Inferior parietal cortex (tissue), 1 donor: ENCODE measurements around the gene KIR2DL3.
"Not testable (repeated sequence)": the region's sequence is repeated elsewhere in the genome, so short reads cannot be mapped to it uniquely, and the experiment has no call there.

Source experiments
- DNase-seq: peaks from one replicate; pipeline ENCODE4 v3.0.0-alpha.2; 2016; ENCODE audit errors: extremely low spot score

The KIR2DL3 gene

DNA sequence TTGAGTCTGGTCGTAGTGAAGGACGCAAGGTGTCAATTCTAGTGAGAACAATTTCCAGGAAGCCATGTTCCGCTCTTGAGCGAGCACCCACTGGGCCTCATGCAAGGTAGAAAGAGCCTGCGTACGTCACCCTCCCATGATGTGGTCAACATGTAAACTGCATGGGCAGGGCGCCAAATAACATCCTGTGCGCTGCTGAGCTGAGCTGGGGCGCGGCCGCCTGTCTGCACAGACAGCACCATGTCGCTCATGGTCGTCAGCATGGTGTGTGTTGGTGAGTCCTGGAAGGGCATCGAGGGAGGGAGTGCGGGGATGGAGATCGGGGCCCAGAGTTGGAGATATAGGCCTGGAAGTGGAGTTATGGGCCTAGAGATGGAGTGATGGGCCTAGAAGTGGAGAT lies at the start of gene KIR2DL3:
KIR2DL3 (plus strand) TSS at position 208 of the 400 bp plus-strand sequence; CDS start at position 241, 33 bp downstream.
- DNase-seq = not testable (repeated sequence)

DNA sequence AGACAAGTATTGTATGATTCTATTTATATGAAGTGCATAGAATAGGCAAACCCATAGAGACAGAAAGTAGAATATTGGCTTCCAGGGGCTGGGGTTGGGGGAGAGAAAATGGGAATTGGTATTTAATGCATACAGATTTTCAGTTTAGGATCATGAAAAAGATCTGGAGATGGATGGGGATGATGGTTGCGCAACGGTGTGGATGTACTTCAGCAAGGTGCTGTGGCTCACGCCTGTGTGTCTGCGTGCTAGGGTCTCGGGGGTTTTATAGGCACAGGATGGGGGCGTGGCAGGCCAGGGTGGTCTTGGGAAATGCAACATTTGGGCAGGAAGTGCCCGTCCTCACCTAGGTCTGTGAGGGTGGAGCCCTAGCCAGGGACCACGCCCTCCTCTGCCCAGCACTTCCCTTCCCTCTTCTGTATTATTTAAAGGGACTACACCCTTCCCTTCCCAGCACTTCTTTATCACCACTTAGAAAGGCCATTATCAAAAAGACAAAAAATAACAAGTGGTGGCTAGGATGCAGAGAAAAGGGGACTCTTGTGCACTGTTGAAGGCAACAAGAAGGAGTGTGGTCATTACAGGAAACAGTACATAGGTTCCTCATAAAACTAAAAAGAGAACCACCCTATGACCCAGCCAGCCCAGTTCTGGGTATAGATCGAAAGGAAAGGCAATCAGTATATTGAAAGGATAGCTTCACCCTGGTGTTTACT lies 46.6 kb upstream of the KIR2DL3 start:
- DNase-seq = no peak

DNA sequence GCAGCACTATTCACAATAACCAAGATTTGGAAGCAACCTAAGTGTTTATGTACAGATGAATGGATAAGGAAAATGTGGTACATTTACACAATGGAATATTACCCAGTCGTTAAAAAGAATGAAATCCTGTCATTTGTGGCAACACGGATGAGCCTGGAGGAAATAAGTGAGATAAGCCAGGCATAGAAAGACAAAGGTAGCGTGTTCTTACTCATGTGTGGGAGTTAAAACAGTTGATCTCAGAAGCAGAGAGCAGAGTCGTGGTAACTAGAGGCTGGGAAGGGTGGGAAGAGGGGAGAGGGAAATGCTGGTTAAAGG lies 46.1 kb upstream of the KIR2DL3 start:
- DNase-seq = no peak

DNA sequence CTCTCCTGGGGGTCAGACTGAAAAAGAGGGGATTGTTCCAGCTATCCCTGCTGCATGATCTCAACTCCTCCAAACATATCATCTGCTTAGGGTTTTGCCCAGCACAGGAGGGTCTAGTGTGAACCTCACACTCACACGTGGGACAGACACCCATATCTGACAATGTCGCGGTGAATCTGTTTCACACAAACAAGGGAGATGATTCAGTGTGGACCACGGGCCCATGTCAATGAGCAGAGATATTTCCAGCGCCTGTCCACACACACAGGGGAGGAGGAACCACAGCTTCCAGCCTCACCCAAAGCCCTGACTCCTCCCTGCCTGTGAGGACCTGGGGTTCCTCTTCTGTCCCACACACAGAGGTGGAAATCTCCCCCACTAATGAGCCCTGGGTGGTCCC lies 43.7 kb upstream of the KIR2DL3 start:
- no peak for DNase-seq

DNA sequence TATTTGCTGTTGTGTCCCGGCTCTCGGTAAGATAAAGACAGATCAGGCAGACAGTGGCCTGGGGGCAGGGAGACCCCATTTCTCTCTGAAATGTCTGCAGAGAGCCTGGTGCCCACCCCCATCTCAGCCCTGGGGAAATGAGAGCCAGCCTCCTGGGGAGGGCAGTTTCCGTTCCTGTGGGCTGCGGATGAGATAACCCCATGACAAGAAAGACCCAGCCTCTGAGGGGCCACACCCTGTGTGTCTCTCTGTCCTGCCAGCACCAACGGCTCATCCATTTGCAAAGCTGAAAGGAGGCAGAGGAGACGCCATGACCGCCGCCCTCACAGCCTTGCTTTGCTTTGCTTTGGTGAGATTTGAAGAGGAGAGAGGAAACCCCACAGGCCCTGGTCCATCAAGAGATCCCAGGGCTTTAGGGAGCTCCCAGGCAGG lies 42.2 kb upstream of the KIR2DL3 start:
- no peak for DNase-seq

DNA sequence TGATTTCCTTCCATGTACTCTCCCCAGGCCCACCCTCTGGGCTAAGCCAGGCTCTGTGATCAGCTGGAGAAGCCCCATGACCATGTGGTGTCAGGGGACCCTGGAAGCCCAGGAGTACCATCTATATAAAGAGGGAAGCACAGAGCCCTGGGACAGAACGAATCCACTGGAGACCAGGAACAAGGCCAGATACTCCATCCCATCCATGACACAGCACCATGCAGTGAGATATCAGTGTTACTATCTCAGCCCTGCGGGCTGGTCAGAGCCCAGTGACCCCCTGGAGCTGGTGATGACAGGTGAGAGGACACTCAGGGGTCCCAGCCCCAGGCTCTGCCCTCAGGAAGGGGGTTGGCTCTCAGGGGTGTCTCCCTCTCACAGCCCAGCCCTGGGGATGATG lies 41.5 kb upstream of the KIR2DL3 start:
- DNase-seq = no peak

DNA sequence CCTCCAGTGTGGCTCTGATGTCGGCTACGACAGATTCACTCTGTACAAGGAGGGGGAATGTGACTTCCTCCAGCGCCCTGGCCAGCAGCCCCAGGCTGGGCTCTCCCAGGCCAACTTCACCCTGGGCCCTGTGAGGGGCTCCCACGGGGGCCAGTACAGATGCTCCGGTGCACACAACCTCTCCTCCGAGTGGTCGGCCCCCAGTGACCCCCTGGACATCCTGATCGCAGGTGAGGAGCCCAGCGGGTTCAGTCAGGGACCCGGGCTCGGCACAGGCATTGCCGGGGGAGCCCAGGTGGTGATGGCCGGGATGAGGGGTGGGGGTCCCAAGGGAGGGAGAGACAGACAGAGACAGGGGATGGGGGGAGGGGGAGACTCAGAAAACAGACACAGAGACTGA lies 40.6 kb upstream of the KIR2DL3 start:
- not testable (repeated sequence) for DNase-seq

DNA sequence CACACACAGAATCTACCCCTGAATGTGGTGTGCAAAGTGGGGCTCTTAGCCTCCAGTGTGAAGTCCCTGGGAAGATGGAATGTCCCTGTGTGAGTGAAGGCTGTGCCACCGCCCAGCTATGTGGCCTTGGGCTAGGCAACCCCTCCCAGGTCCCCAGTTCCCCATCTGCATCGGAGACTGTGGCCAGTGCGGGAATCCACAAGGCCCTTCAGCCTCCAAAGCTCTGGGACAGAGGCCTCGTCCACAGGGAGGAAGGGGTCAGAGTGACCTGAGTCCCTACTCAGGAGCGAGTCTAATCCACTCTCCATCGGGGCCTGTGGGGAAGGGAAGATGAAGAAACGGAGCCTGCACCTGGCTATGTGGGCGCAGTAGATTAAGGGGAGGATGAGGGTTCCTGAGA lies 33.4 kb upstream of the KIR2DL3 start:
- no peak for DNase-seq

DNA sequence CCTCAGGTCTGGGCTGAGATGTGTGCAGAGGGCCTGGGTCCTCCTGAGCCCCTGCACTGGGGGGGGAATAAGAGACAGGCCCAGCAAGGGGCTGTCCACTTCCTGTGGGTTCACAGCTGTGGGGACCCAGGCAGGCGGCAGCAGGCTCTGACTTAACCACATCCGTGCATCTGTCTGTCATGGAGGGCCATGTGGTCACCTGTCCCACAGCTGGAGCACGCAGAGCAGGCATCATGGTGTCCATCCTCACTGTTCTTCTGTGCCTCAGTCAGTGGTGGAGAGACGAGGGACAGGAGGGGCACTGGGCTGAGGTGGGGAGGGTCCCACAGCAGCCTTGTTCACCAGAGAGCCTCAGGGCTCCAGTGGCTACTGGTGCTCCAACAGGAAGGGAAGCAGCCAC lies 30.4 kb upstream of the KIR2DL3 start:
- DNase-seq = no peak

DNA sequence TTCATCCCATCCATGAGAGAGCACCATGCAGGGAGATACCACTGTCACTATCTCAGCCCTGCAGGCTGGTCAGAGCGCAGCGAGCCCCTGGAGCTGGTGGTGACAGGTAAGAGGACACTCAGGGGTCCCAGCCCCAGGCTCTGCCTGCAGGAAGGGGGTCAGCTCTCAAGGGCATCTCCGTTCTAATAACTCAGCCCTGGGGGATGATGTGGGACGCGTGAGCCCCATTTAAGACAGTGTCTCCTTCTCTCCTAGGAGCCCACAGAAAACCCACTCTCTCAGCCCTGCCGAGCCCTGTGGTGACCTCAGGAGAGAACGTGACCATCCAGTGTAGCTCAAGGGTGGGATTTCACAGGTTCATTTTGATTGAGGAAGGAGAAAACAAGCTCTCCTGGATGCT lies 29.5 kb upstream of the KIR2DL3 start:
- no peak for DNase-seq

DNA sequence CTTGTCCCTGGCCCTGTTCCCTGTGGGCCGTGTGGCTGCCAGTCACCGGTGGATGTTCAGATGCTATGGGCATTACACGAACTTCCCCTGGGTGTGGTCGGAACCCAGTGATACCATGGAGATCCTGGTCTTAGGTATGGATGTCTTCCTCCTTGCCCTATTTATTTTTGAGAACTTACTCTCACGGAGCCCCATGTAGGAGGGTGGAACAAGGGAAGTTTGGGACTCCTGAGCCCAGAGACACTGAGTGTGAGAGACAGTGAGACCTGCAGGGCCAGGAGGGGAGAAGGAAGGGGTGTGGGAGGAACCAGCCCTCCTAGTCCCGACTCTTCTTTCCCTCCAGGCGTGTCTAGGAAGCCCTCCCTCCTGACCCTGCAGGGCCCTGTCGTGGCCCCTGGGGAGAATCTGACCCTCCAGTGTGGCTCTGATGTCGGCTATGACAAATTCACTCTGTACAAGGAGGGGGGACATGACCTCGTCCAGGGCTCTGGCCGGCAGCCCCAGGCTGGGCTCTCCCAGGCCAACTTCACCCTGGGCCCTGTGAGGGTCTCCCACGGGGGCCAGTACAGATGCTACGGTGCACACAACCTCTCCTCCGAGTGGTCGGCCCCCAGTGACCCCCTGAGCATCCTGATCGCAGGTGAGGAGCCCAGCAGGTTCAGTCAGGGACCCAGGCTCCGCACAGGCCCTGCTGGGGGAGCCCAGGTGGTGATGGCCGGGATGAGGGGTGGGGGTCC lies 28.9 kb upstream of the KIR2DL3 start:
- no peak for DNase-seq

DNA sequence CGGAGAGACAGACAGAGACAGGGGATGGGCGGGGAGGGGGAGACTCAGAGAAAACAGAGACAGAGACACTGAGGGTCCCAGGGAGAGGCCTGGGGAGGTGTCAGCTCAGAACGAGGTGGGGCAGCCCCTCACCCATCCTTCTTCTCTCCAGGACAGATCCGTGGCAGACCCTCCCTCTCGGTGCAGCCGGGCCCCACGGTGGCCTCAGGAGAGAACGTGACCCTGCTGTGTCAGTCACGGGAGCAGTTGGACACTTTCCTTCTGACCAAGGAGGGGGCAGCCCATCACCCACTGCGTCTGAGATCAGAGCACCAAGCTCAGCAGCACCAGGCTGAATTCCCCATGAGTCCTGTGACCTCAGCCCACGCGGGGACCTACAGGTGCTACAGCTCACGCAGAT lies 28.4 kb upstream of the KIR2DL3 start:
- not testable (repeated sequence) for DNase-seq

DNA sequence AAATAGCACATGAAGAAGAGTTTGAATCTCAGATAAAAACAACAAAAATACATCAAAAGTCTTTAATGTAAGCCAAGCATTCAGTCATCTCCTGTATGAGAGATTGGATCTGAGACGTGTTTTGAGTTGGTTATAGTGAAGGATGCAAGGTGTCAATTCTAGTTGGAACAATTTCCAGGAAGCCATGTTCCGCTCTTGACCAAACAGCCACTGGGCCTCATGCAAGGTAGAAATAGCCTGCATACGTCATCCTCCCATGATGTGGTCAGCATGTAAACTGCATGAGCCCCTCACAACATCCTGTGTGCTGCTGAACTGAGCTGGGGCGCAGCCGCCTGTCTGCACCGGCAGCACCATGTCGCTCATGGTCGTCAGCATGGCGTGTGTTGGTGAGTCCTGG lies 14.2 kb upstream of the KIR2DL3 start, which contains the start of gene KIR3DL3:
KIR3DL3 (plus strand) TSS at position 301 of the 400 bp plus-strand sequence; CDS start at position 356, 55 bp downstream.
- DNase-seq = no peak

DNA sequence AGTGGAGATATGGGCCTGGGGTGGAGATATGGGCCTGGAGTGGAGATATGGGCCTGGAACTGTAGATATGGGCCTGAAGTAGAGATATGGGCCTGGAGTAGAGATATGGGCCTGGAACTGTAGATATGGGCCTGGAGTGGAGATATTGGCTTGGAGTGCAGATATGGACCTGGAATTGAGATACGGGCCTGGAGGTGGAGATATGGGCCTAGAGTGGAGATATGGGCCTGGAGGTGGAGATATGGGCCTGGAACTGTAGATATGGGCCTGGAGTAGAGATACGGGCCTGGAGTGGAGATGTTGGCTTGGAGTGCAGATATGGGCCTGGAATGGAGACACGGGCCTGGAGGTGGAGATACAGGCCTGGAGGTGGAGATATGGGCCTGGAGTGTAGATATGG lies 13.7 kb upstream of the KIR2DL3 start:
- no peak for DNase-seq

DNA sequence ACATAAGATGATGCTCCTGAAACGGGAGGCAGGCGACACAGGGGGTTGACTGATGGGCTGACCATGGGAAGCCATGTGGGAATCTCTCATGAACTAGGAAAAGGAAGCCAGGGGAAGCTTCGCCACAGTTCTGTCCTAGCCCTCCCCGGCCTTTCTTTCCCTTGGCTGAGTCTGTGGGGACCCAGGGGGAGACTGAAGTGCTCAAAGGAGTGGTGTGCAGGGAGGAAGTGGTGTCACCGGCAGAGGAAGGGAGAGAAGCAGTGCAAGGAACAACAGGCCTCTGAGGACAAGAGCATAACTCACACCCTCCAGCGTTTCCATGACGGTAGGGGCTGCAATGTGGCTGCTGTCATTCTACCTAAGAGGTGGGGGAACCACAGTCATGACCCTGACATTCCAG lies 13.0 kb upstream of the KIR2DL3 start:
- DNase-seq = no peak

DNA sequence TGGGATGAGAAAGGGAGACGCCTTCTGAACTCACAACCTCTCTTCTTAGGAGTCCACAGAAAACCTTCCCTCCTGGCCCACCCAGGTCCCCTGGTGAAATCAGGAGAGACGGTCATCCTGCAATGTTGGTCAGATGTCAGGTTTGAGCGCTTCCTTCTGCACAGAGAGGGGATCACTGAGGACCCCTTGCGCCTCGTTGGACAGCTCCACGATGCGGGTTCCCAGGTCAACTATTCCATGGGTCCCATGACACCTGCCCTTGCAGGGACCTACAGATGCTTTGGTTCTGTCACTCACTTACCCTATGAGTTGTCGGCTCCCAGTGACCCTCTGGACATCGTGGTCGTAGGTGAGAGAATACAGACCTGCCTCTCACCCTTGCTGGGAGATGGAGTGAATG lies 10.8 kb upstream of the KIR2DL3 start:
- DNase-seq = no peak

DNA sequence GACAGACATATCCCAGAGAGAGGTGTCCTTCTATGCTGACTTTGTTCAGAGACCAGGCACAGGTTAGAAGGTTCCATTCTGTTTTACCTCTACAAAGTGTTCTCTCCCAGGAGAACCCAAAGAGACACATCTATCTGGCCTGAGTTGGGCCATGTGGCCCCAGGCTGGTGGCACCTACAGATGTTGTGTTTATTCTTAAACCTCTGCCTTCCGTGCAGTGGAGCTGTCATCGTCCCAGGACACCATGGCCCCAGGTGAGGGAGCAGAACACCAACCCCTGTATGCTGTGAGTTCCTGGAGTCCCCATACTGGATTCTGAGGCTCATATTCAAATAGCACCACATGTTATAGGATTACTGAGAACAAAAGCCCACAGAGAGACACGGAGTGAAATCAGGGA lies 10.1 kb upstream of the KIR2DL3 start:
- no peak for DNase-seq

DNA sequence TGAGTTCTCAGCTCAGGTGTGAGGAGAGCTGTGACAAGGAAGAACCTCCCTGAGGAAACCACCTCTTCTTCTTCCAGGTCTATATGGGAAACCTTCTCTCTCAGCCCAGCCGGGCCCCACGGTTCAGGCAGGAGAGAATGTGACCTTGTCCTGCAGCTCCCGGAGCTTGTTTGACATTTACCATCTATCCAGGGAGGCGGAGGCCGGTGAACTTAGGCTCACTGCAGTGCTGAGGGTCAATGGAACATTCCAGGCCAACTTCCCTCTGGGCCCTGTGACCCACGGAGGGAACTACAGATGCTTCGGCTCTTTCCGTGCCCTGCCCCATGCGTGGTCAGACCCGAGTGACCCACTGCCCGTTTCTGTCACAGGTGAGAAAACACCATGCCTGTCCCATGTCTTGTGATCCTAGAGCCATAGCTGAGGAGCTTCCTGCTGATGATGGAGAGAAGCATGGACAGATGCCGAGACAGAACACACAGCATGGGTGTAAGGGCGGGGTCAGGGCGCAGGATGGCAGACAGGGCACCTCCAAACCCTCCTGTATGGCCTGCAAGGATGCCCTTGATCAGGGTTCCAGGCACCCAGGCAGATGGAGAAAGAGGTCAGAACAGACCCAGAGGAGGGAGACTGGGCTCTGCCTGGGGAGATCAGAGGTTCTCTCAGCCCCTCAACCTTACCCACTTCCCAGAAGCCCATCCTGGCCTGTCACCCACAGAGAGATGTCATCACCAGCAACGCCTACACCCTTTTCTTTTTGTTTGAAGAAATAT lies 8.7 kb upstream of the KIR2DL3 start:
- no peak for DNase-seq

DNA sequence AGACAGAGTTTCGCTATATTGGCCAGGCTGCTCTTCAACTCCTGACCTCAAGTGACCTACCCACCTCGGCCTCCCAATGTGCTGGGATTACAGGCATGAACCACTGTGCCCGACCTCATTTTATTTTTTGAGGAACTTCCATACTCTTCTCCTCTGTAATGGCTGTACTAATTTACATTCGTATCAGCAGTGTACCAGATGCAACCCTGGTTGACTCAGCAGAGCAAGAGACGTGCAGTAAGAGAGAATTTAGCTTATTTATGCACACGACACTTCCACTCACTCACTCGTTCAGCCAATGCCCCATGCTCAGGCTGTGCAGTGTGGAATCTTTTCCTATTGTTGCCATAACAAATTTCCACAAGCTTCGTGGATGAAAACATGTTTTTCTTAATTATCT lies 7.1 kb upstream of the KIR2DL3 start:
- no peak for DNase-seq

DNA sequence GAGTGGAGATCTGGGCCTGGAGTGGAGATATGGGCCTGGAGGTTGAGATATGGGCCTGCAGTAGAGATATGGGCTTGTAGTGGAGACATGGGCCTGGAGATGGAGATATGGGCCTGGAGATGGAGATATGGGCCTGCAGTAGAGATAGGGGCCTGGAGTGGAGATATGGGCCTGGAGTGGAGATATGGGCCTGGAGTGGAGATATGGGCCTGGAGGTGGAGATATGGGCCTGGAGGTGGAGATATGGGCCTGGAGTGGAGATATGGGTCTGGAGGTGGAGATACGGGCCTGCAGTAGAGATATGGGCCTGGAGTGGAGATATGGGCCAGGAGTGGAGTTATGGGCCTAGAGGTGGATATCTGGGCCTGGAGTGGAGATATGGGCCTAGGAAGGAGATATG lies 402 bp downstream of the KIR2DL3 start:
- DNase-seq = no peak

DNA sequence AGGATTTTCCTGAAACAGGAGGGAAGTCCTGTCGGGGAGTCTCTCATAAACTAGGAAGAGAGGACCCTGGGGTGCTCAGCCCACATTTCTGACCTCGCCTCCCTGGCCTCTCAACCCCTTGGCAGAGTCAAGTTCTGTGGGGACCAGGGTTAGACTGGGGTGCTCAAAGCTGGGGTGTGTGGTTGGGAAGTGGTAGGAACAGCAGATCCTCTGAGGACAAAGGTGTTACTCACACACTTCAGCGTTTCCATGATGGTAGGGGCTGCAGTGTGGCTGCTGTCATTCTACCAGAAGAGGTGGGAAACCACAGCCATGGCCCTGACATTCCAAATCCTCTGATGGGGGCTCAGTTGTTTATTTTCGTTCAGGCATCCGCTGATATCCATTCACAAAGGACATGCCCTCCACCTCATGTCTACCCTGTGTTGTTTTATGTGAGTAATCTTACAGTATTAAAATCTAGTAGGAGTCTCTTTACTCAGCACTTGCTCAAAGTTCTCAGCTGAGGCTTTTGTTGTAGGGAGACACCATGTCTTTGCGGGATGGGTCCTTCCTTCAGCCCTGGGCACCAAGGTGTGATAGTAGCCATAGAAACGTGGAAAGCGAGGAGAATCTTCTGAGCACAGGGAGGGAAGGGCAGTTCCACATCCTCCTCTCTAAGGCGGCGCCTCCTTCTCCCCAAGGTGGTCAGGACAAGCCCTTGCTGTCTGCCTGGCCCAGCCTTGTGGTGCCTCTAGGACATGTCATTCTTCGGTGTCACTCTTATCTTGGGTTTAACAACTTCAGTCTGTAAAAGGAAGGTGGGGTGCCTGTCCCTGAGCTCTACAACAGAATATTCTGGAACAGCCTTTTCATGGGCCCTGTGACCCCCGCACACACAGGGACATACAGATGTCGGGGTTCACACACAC lies 1.5 kb downstream of the KIR2DL3 start:
- DNase-seq = no peak

DNA sequence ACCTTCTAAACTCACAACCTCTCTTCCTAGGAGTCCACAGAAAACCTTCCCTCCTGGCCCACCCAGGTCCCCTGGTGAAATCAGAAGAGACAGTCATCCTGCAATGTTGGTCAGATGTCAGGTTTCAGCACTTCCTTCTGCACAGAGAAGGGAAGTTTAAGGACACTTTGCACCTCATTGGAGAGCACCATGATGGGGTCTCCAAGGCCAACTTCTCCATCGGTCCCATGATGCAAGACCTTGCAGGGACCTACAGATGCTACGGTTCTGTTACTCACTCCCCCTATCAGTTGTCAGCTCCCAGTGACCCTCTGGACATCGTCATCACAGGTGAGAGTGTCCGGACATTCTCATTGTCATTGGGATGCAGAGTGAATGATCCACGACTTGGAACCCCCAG lies 3.6 kb downstream of the KIR2DL3 start:
- not testable (repeated sequence) for DNase-seq
